SW480 (cell line): ENCODE measurements around the gene RNGTT.
"Not testable (repeated sequence)": the region's sequence is repeated elsewhere in the genome, so short reads cannot be mapped to it uniquely, and the experiment has no call there.

Source experiments
- DNase-seq: peaks from one replicate; pipeline ENCODE4 v3.0.0-alpha.2; 2016; ENCODE audit warnings: low spot score

RNGTT gene

DNA sequence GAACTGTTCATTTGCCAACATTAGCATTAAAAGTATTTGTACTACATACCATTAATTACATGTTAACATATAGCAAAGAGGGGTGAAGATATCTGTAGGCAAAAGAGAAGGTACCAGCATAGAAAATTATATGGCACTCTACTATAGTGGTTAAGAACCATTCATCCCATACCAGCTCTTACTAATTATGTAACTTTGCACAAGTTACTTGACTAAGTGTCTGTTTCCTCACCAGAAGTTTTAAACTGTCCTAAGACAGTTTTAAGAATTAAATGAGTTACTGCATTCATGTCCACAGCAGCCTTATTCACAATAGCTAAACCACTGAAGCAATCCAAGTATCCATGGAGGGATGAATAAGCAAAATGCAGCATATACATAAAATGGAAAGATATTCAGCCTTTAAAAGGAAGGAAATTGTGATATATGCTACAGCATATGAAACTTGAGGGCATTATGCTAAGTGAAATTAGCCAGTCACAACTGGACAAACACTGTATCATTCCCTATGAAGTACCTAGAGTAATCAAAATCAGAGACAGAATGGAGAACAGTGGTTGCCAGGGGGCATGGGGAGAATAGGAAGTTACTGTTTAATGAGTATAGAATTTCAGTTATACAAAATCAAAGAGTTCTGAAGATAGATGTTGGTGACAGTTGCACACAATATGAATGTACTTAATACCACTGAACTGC, 98.9 kb downstream of the RNGTT start:
- DNase-seq: no peak

DNA sequence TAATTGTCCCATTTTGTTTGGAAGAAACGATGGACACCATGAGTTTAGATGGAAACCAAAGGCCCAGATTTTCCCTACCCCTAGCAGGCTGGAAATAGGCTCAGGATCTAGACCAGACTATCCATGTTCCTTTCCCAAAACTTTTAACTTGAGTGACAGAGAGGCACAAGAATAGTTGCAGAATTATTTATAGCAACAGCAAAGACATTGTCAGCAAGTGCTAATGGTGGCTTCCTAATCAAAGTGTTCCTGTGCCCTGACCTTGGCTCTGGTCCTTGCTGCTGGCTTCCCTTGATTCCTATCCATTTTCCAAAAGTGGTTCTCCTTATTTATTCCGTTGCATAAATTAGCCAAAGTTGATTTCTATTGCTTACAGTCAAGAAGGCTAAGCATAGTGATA, 103.1 kb downstream of the RNGTT start:
- no peak for DNase-seq

DNA sequence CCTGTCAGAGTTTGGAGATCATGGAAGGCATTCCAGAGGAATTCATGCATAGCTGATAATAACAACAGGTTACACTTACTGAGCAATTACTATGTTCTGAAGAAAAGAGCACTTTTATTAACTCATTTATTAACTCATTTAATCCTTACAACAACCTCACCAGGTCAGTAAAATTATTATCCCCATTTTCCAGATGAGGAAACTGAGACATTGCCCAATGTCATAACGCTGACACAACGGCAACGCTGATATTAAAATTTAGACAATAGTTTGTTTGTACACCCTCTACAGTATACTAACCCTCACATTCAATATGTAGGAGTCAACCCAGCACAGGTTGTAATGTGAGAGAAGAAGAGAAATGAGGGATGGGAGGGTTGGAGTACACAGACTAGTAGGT, 105.0 kb downstream of the RNGTT start:
- DNase-seq: no peak

DNA sequence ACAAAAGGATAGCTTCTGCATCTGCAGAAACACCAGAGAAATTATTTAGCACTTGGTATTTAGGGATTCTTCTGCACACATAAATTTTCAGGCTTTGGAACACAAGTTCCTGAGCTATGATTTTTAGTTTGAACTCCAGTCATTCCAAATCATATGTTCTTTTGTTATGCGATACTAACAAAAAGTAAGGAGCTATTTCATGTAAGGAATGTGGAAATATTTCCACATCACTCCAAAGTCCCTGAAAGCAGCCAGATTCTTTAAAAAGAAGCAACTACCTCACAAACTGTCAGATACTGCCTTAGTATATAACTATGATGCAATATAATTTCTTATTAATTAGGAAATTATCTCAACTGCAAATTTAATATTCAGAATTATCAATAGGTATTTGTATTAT, 106.9 kb downstream of the RNGTT start:
- no peak for DNase-seq

DNA sequence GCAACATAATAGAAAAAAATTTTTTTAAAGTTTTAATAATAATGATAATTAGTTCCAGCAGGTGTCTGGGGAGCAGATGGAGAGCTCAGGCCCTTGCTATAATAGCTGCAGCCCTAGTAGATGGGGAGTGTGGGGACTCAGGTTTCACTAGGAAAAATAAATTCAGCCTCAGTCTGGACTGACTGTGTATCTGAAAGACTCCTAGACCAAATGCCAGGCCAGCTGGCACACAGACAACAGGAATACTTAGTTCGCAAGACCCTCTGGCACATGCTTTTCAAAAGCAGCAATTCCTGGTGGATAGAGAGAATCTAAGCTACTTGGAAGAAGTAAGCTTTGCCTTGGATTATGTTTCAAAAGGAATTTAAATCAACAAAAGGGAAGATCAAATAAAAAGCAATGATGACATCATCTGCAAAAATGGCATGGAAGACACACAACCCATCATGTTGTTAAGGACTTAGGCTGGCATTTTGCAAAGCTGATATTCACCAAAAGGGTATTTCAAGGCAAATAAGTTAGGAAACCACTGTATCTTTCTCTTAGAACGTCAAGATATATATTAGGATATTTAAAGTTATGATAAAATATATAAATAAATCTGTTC, 107.8 kb downstream of the RNGTT start:
- no peak for DNase-seq

DNA sequence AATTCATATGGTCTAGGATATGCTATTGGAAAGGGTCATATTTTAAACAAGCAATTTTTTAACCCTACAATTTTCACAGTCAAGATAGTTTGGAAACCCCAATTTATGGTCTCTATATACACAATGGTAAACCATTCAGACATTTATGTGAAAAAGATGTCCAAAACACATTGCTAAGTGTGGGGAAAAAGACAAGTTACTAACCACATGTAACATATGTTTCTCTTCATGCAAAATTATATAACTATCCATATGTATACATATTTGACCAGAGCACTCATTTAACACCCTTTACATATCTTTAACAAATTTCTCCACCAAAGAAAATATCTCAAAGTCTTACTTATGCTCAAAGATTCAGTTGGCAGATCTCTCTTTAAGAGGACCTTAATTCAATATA, 110.6 kb downstream of the RNGTT start:
- no peak for DNase-seq

DNA sequence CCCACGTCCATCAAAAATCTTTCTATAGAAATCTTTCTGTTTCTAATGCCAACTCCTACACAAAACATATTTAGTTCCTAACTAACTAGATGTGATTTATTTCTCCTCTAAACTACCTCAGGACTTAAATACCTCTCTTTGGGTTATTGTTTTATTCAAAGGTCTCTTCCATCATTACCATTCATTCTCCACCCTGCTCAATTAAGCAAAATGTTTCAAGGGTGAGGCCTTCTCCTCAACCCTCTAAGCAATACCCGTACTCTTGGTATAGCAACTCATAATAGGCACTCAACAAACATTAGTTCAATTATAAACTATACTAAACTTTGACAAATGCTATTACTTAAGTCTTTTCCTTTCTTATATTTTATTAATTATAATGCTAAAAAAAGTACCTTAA, 111.4 kb downstream of the RNGTT start:
- DNase-seq: no peak

DNA sequence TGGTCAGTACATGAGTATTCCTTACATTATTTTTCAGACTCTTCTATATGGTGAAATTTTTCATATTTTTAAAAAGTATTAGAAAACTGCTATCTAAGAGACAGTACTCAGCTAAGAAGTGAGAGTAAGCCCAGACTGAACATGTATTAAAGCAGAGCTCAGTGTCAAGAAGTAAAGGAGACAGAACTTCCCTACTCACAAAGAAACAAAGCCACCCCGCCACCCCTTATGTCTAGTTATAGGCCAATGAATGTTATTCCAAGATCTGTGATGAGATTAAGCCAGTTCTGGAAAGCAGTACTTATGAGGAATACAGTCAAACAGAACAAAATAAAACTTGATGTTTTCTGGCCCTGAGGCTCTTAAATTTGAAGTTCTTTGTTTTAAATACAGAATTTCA, 114.5 kb downstream of the RNGTT start:
- DNase-seq: no peak

DNA sequence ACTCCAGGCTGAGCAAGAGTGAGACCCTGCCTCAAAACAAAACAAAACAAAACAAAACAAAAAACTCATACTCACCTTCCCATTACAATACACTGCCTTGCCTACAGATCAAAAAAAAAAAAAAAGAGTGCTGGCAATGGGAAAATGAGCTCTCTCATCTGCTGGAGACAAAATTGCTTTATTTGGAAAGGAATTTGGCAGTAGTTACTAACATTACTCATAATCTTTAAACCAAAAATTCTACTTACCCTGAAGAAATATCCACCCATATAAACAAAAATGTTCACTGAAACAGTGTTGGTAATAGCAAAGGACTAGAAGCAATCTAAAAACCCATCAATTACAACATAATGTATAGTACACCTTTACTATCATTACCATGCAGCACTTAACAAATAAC, 120.4 kb downstream of the RNGTT start:
- no peak for DNase-seq

DNA sequence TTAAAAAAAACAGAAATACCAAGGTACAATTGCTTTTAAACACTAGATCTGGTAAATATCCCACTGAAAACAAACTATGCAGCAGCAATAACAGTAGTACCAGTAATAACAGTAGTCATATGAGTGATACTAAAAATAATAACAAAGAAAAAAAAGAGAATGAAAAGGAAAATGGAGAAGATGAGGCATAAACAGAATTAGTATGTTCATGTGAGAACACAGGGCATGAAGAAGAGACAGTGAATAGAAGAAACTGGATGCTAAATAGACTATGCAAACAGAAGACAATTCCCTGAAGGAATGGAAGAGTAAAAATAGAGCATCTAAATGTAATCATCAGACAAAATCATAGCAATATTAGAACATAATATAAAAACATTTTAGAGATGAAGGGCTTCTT, 121.1 kb downstream of the RNGTT start:
- DNase-seq: no peak

DNA sequence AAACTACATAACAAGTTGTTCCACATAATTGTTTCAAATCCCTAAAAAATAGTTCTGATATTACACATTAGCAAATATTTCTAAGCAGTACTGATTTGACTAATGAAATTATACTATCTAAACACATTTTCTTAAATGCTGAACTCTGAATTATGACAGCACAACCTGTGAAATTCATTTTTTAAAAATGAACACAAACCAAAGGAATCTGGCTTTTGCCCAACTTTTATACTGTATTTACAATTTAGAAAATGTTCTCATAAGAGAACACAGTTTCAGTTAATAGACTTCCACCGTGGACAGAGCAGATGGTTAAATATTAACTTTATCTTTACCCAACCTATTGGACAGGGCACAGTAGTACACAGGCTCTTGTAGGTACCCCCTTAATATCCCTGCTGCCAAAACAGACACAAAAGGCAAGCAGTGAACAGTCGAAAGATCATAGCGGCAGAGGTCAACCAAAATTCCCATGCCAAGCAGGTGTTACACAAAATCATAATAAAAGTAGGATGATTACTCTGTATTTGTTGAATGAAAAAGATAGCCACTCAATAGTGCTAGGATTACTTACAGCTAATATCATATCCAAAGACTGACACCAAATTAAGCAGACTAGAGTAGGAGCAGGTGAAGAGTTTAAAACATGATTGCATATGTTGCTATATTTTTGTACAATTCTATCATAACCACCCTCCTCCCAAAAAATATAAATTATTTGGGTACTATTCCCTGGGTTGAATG, 122.5 kb downstream of the RNGTT start:
- DNase-seq: peak; percentile 14

DNA sequence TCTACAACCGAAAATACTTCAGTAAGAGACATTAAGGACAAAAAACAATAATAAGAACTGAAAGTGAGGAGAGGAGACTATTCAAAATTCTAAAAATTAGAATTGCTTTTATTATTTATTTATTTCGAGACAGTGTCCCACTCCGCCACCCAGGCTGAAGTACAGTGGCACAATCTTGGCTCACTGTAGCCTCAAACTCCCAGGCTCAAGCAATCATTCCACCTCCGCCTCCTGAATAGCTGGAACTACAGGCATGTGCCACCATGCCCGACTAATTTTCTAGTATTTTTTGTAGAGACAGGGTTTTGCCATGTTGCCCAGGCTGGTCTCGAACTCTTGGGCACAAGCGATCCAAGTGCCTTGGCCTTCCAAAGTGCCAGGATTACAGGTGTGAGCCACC, 123.1 kb downstream of the RNGTT start:
- no peak for DNase-seq

DNA sequence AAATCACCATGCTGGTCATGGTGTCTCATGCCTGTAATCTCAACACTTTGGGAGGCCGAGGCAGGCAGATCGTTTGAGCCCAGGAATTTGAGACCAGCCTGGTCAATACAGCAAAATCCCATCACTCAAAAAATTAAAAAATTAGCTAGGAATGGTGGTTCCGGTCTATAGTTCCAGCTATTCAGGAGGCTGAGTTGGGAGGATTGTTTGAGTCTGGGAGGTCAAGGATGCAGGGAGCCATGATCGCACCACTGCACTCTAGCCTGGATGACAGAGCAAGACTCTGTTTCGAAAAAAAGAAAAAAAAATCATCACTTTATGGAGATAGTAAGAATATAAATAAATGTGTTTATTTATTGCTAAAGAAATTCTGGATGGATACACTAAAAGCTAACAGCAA, 124.1 kb downstream of the RNGTT start:
- DNase-seq: no peak

DNA sequence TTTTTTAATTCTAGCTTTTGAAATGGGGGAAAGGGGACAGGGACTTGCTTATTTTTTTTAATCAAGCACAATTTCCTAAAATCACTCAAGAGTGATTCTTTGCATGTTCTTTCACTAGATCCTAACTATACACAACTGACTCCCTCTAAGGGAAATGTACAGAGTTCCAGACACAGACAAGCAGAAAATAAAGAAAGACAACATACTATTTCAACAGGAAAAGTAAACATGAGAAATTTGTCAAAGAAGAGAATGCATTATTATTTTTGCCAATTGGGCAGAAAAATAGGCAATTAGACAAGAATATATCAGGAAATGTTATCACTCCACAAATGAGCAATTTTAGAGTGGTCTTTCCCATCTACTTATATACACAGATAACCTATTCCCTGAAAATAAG, 128.2 kb downstream of the RNGTT start:
- no peak for DNase-seq

DNA sequence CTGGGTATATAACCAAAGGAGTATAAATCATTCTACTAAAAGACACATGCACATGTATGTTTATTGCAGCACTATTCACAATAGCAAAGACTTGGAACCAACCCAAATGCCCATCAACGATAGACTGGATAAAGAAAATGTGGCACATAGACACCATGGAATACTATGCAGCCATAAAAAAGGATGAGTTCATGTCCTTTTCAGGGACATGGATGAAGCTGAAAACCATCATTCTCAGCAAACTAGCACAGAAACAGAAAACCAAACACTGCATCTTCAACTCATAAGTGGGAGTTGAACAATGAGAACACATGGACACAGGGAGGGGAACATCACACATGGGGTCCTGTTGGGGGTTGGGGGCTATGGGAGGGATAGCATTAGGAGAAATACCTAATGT, 130.3 kb downstream of the RNGTT start:
- not testable (repeated sequence) for DNase-seq

DNA sequence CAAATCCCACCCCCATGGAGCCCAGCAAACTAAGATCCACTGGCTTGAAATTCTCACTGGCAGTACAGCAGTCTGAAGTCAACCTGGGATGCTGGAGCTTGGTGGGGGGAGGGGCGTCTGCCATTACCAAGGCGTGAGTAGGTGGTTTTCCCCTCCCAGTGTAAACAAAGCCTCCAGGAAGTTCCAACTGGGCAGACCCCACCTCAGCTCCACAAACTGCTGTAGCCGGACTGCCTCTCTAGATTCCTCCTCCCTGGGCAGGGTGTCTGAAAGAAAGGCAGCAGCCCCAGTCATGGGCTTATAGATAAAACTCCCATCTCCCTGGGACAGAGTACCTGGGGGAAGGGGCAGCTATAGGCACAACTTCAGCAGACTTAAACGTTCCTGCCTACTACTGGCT, 135.8 kb downstream of the RNGTT start:
- DNase-seq: not testable (repeated sequence)

DNA sequence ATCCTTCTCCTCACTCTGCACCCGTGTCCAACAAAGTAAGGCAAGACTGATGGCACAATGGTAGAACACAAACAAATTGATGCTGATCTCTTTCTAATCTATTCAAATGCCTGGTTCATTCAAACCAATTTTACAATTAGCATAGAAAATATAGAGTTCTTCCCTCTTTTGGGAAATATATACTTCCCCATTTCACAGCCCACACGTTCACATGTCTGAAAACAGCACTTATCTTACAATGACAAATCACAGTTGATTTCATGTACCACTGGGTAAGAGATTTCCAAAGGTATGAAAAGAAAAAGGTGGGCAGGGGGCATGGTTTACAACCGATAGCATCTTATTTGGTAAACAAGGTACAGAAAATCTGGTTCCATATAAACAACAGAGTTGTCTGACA, 137.6 kb downstream of the RNGTT start:
- DNase-seq: no peak

DNA sequence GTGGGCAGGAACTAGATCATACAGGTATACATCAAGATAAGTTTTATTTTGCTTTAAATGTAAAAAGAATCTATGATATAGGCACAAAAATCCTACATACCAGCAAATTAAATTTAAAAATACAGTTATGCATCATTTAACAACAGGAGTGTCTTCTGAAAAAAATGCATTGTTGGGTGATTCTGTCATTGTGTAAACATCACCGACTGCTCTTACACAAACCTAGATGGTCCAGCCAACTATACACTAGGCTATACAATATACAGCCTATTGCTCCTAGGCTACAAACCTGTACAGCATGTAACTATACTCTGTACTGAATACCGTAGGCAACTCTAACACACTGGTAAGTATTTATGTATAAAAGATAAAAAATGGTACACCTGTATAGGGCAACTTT, 139.4 kb downstream of the RNGTT start:
- peak; percentile 2 for DNase-seq

DNA sequence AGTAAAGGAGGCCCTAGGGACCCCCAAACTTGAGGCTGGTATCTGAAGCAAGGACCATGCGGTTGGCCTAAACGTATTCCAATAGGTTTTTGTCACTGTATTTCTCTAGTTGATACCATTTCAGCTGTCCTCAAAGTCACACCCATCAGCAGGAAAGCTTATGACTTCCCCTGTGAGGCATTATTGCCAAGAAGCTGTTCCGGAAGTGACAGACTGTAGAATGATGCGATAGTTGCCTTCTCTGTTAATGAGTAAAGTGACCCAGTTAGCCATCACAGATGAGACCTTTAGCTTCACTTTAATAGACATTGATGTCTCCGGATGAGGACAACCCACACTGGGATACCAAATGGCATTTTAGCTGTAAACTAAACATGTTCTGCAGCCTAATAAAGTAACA, 147.9 kb downstream of the RNGTT start:
- DNase-seq: no peak

DNA sequence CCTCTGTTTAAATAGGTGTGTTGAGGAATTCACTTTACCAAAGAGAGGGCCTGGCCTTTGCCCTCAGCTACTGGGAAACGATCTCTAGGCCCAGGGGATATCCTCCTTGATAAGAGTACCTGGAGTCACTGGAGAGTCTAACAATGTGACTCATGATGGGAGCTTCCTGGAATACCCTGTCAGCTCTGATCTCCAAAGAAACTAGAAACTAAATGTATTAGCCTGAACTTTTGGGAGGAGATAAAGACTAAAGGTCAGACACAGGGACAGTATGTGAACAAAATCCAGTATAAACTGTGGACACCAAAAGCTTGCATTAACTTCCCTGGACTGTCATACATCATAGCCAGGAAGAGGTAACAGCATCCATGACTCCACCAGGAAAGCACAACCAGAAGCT, 148.5 kb downstream of the RNGTT start:
- DNase-seq: no peak

DNA sequence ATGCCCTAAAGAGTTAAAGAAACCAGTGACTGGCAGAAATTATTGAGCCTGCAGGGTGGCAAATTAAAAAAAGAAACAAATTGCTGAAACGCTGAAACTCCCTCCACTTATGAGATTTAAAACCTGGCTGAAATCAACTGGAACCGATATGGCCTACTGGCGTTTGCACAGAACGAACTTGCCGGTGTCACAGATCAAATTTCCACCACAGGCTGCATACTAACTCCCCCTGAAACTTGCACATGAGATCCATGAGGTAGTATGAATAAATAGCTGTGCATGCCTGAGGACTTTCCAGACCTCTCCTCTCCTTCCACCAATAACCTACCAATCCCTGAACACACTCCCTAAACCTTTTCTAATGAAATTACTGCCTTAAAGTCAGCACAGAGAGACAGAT, 150.4 kb downstream of the RNGTT start:
- no peak for DNase-seq

DNA sequence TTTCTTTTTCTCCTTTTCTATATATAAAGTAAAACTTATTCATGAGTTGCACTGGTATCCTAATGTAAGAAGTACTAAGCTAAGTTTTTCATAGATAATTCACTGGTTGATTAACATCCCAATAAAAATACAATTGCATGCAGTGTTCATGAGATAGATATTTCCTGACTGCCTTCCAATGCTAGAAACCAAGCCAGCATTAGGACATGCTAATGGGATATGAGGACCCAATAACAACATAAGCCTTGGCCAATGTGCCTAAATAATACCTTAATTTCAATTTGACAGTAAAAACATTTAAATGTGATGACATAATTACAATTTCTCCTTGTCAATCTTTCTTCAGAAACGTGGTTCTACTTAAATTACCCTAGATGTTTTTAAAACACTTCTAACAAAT, 152.7 kb downstream of the RNGTT start:
- no peak for DNase-seq

DNA sequence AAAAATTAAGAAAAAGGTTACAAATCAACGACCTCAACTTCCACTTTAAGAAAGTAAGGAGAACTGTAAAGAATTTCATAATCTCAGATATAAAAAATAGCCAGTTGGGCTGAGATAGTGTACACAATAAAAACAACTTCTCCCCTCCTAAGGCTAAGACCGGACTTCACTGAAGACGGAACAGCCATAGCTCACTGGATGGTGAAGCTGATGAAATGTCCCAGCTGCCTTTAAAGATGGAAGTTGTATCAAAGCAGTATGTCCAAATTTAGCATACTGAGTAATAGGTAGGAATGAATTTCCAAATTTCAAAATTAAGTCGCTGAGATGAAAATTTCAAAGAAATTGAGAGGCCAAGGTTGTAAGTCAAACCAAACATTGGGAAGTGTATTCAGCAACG, 153.3 kb downstream of the RNGTT start:
- no peak for DNase-seq

DNA sequence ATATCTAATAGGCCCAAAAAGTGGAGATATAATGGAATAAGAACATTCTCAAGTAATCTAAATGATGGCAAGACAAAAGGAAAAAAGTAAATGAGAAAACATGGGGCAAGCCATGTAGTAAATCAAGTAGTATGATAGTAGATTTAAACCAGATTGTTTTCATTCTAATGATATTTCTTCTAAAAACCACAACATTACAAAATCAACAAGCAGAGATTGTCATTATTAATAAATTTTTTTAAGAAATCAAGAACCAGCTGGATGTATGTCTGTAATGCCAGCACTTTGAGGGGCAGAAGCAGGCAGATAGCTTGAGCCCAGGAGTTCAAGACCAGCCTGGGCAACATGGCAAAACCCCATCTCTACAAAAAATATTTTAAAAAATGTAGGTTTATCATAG, 155.0 kb downstream of the RNGTT start:
- no peak for DNase-seq
